Ascending aorta (tissue), 2 donors: Measurements from ENCODE around the gene SPRED2. TPM values are rescaled to one million over a fixed set of nuclear protein-coding genes. Genes with fewer than 3 reads are reported as not detected.

ENCODE experiments used
- DNase-seq, 2 donors: peaks; one replicate each; pipeline ENCODE4 v3.0.0-alpha.2; 2019; ENCODE audit warnings: low spot score in 2 of 2
- H3K27ac ChIP-seq, 2 donors: fragments of 200-600 bp; sonication (generic); one replicate each; pipeline ENCODE4 v1.5.1; 2016 to 2017; ENCODE audit warnings: mild to moderate bottlenecking in 1 of 2
- H3K27me3 ChIP-seq: fragments of 200-600 bp; sonication (generic); one replicate; pipeline ENCODE4 v1.5.1; 2017
- H3K36me3 ChIP-seq, 2 donors: fragments of 200-600 bp; sonication (generic); one replicate each; pipeline ENCODE4 v1.5.1; 2016
- H3K4me1 ChIP-seq, 2 donors: fragments of 200-600 bp; sonication (generic); one replicate each; pipeline ENCODE4 v1.5.1; 2016 to 2017; ENCODE audit warnings: mild to moderate bottlenecking in 1 of 2
- H3K4me3 ChIP-seq, 2 donors: fragments of 200-600 bp; sonication (generic); one replicate each; pipeline ENCODE4 v1.5.1; 2016 to 2017; ENCODE audit warnings: mild to moderate bottlenecking in 1 of 2
- H3K9me3 ChIP-seq, 2 donors: fragments of 200-600 bp; sonication (generic); one replicate each; pipeline ENCODE4 v1.5.1; 2016
- CTCF ChIP-seq, 3 experiments: fragments of 200-600 bp in 2 of 3; fragments of 450-650 bp in 1 of 3; sonication (generic) in 2 of 3; IDR thresholded peaks; one replicate each; pipeline ENCODE4 v1.5.1; 2016 to 2019; ENCODE audit warnings: antibody characterized with exemption in 3 of 3, mild to moderate bottlenecking in 1 of 3, moderate library complexity in 1 of 3
- intact Hi-C: fragments of 100-400 bp; cut with DNase I; formaldehyde crosslinking; loops from one replicate; pipeline ENCODE4 v1.15.1; 2023
- total RNA-seq: library from RNA; depleted of rRNA; stranded (reverse); fragments of >200 nt; gene quantifications from one replicate; pipeline ENCODE4 v1.1.0, GENCODE V29; 2016

The SPRED2 gene
- total RNA-seq, 1 donor from 2014 or later = 18.5 TPM

- no peak overlapping the region for H3K4me3 ChIP-seq
- intact Hi-C loops = no loop called here
- no peaks in the 10 kb centered on the region for H3K36me3 ChIP-seq
- H3K27me3 ChIP-seq = no peaks in the 10 kb centered on the region
- H3K4me1 ChIP-seq = peaks cover 0 to 9% of the 10 kb centered on the region in 2 donors
- no peak for DNase-seq
- no peaks in the 10 kb centered on the region for H3K9me3 ChIP-seq
- H3K27ac ChIP-seq = no peak overlapping the region
- TF ChIP-seq CTCF (IDR thresholded peaks at IDR 0.05) = no peak
Measured at GRCh38 chr2:65417509-65418085, 14.8 kb downstream of the SPRED2 start.

GRCh38 chr2:65416945-65417344 is 15.5 kb downstream of the SPRED2 start:
- H3K4me1 ChIP-seq = peaks cover 0 to 9% of the 10 kb centered on the region in 2 donors
- no peak overlapping the region for H3K27ac ChIP-seq
- intact Hi-C loops = no loop called here
- no peaks in the 10 kb centered on the region for H3K36me3 ChIP-seq
- H3K9me3 ChIP-seq = no peaks in the 10 kb centered on the region
- no peak for TF ChIP-seq CTCF (IDR thresholded peaks at IDR 0.05)
- no peak for DNase-seq
- no peak overlapping the region for H3K4me3 ChIP-seq
- no peaks in the 10 kb centered on the region for H3K27me3 ChIP-seq

DNA sequence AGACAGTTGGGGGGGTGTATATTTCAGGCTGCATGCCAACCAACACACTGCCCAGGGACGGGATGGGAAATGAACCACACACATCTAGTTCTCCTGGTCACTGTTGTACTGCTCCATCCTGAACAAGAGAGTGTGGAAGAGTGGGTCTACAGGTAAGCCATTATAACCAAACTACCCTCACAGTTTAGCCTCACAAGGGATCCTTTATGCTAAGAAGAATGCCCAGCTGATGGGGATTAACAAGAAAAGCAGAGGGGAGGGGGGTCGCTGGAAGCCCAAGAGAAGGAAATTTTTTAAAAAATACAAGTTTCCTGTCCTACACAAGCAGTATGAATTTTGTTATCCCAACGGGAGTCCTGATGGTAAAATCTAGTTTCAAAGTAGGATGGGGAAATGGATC is 16.1 kb downstream of the SPRED2 start:
- Histone ChIP-seq H3K27ac (no peak overlapping the region), H3K27me3 (no peaks in the 10 kb centered on the region), H3K4me1 (peaks cover 0 to 8% of the 10 kb centered on the region in 2 donors), H3K4me3 (no peak overlapping the region), H3K9me3 (no peaks in the 10 kb centered on the region), H3K36me3 (no peaks in the 10 kb centered on the region)
- intact Hi-C loops = no loop called here
- no peak for TF ChIP-seq CTCF (IDR thresholded peaks at IDR 0.05)
- no peak for DNase-seq

DNA sequence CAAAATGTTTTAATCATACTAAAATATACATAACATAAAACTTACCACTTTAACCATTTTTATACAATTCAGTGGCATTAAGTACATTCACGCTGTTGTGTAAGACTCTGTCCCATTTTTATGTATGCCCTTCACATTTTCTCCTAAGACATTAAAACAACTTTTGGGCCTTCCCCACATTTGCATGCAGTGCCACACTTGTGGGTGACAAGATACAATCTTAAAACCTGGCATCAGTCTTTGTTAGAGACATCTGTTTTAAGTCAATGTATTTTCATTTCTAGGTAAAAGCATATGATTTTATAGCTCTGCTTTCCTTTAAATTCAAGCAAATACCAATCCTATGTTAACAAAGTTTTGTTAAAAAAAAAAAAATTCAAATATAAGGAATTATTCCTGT is 17.3 kb downstream of the SPRED2 start:
- Histone ChIP-seq H3K36me3 (no peaks in the 10 kb centered on the region), H3K4me1 (peaks cover 0 to 2% of the 10 kb centered on the region in 2 donors), H3K27me3 (no peaks in the 10 kb centered on the region), H3K4me3 (no peak overlapping the region), H3K9me3 (no peaks in the 10 kb centered on the region), H3K27ac (no peak overlapping the region)
- no peak for DNase-seq
- intact Hi-C loops = no loop called here
- no peak for TF ChIP-seq CTCF (IDR thresholded peaks at IDR 0.05)

GRCh38 chr2:65413610-65414009 is 18.8 kb downstream of the SPRED2 start:
- intact Hi-C loops = no loop called here

More at GRCh38 chr2:65413610-65414009, 18.8 kb downstream of the SPRED2 start:
- H3K36me3 ChIP-seq = no peaks in the 10 kb centered on the region
- H3K4me3 ChIP-seq = no peak overlapping the region
- no peak overlapping the region for H3K27ac ChIP-seq
- no peak for DNase-seq
- no peak for TF ChIP-seq CTCF (IDR thresholded peaks at IDR 0.05)
- no peaks in the 10 kb centered on the region for H3K9me3 ChIP-seq
- peaks cover 0 to 2% of the 10 kb centered on the region in 2 donors for H3K4me1 ChIP-seq
- no peaks in the 10 kb centered on the region for H3K27me3 ChIP-seq
